Measurements from ENCODE around the gene SLC26A6.

The SLC26A6 gene

GRCh38 chr3:48593337-48593736, 41.9 kb downstream of the SLC26A6 start:
- no peak overlapping the region for H3K9ac ChIP-seq (ENCODE audit: low read depth, low read length)
- no peak overlapping the region for H3K4me3 ChIP-seq (ENCODE audit: low read depth, low read length)
- H3K36me3 ChIP-seq (ENCODE audit: control insufficient read depth, insufficient read depth, low read length), result peaks cover 54% of the 10 kb centered on the region
- no peaks in the 10 kb centered on the region for H3K9me3 ChIP-seq (ENCODE audit: control insufficient read depth, insufficient read depth, low read length)
- H3K27me3 ChIP-seq (ENCODE audit: control insufficient read depth, insufficient read depth, low read length), result no peaks in the 10 kb centered on the region
- peaks cover 9% of the 10 kb centered on the region for H3K4me1 ChIP-seq (ENCODE audit: control insufficient read depth, insufficient read depth, low read length)

GRCh38 chr3:48592519-48593087, 42.7 kb downstream of the SLC26A6 start:
- H3K4me3 ChIP-seq (ENCODE audit: low read depth, low read length), result no peak overlapping the region
- no peaks in the 10 kb centered on the region for H3K27me3 ChIP-seq (ENCODE audit: control insufficient read depth, insufficient read depth, low read length)
- no peak overlapping the region for H3K9ac ChIP-seq (ENCODE audit: low read depth, low read length)
- peaks cover 9% of the 10 kb centered on the region for H3K4me1 ChIP-seq (ENCODE audit: control insufficient read depth, insufficient read depth, low read length)
- H3K9me3 ChIP-seq (ENCODE audit: control insufficient read depth, insufficient read depth, low read length), result no peaks in the 10 kb centered on the region
- peaks cover 53% of the 10 kb centered on the region for H3K36me3 ChIP-seq (ENCODE audit: control insufficient read depth, insufficient read depth, low read length)

GRCh38 chr3:48591886-48592518, 43.3 kb downstream of the SLC26A6 start:
- no peaks in the 10 kb centered on the region for H3K27me3 ChIP-seq (ENCODE audit: control insufficient read depth, insufficient read depth, low read length)
- H3K9ac ChIP-seq (ENCODE audit: low read depth, low read length), result no peak overlapping the region
- no peak overlapping the region for H3K4me3 ChIP-seq (ENCODE audit: low read depth, low read length)
- H3K9me3 ChIP-seq (ENCODE audit: control insufficient read depth, insufficient read depth, low read length), result no peaks in the 10 kb centered on the region
- peaks cover 57% of the 10 kb centered on the region for H3K36me3 ChIP-seq (ENCODE audit: control insufficient read depth, insufficient read depth, low read length)
- peaks cover 9% of the 10 kb centered on the region for H3K4me1 ChIP-seq (ENCODE audit: control insufficient read depth, insufficient read depth, low read length)

GRCh38 chr3:48591436-48591835, 43.8 kb downstream of the SLC26A6 start:
- Histone ChIP-seq H3K9ac (ENCODE audit: low read depth, low read length) (no peak overlapping the region), H3K4me3 (ENCODE audit: low read depth, low read length) (no peak overlapping the region), H3K27me3 (ENCODE audit: control insufficient read depth, insufficient read depth, low read length) (no peaks in the 10 kb centered on the region), H3K36me3 (ENCODE audit: control insufficient read depth, insufficient read depth, low read length) (peaks cover 62% of the 10 kb centered on the region), H3K4me1 (ENCODE audit: control insufficient read depth, insufficient read depth, low read length) (peaks cover 9% of the 10 kb centered on the region), H3K9me3 (ENCODE audit: control insufficient read depth, insufficient read depth, low read length) (no peaks in the 10 kb centered on the region)

DNA sequence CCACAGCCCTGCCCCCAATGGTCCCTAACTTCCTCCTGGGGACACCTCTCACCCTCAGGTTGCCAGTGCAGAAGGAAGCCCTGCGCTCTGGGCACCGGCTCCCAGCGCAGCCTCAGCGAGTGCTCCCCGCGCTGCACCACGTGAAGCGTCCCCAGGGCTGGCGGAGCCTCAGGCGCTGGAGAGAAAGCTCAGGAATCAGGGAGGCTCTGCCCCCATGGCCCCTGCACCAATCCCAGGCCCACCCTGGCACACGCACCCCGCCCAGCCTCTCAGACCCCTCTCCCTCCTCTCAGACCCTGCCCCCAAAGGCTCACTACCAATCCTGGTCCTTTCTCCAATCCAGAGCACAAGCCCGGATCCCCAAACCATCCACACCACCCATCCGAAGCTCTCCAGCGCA, 47.0 kb downstream of the SLC26A6 start:
- H3K27me3 ChIP-seq (ENCODE audit: control insufficient read depth, insufficient read depth, low read length), result no peaks in the 10 kb centered on the region
- peaks cover 78% of the 10 kb centered on the region for H3K36me3 ChIP-seq (ENCODE audit: control insufficient read depth, insufficient read depth, low read length)
- no peaks in the 10 kb centered on the region for H3K4me1 ChIP-seq (ENCODE audit: control insufficient read depth, insufficient read depth, low read length)
- no peaks in the 10 kb centered on the region for H3K9me3 ChIP-seq (ENCODE audit: control insufficient read depth, insufficient read depth, low read length)
- no peak overlapping the region for H3K9ac ChIP-seq (ENCODE audit: low read depth, low read length)
- no peak overlapping the region for H3K4me3 ChIP-seq (ENCODE audit: low read depth, low read length)

DNA sequence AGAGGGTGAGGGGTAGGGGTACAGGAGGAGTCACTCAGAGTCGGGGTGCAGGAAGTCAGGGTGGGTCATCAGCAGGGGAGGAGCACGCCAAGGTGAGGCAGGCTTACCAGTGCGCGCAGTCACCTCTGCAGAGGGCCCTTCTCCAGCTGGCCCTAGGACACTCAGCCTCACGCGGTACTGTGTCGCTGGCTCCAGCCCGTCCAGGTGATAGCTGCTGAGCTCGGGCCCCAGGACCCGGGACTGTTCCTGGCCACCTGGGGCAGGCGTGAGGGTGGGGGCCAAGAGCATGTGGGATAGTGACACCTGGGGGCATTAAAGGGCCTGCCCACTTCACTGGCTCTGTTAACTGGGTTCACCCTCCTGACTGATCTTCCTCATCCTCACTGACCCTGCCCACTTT, 47.6 kb downstream of the SLC26A6 start:
- H3K4me3 ChIP-seq (ENCODE audit: low read depth, low read length), result no peak overlapping the region

GRCh38 chr3:48585411-48585810, 49.9 kb downstream of the SLC26A6 start:
- no peaks in the 10 kb centered on the region for H3K9me3 ChIP-seq (ENCODE audit: control insufficient read depth, insufficient read depth, low read length)
- no peak overlapping the region for H3K9ac ChIP-seq (ENCODE audit: low read depth, low read length)
- H3K4me1 ChIP-seq (ENCODE audit: control insufficient read depth, insufficient read depth, low read length), result no peaks in the 10 kb centered on the region
- H3K4me3 ChIP-seq (ENCODE audit: low read depth, low read length), result no peak overlapping the region
- H3K27me3 ChIP-seq (ENCODE audit: control insufficient read depth, insufficient read depth, low read length), result no peaks in the 10 kb centered on the region
- peaks cover 72% of the 10 kb centered on the region for H3K36me3 ChIP-seq (ENCODE audit: control insufficient read depth, insufficient read depth, low read length)

More for the DNA sequence above, 47.6 kb downstream of the SLC26A6 start:
- no peaks in the 10 kb centered on the region for H3K27me3 ChIP-seq (ENCODE audit: control insufficient read depth, insufficient read depth, low read length)
- H3K9me3 ChIP-seq (ENCODE audit: control insufficient read depth, insufficient read depth, low read length), result no peaks in the 10 kb centered on the region
- no peaks in the 10 kb centered on the region for H3K4me1 ChIP-seq (ENCODE audit: control insufficient read depth, insufficient read depth, low read length)
- peaks cover 78% of the 10 kb centered on the region for H3K36me3 ChIP-seq (ENCODE audit: control insufficient read depth, insufficient read depth, low read length)
- H3K9ac ChIP-seq (ENCODE audit: low read depth, low read length), result no peak overlapping the region

- Histone ChIP-seq H3K36me3 (ENCODE audit: control insufficient read depth, insufficient read depth, low read length) (peaks cover 71% of the 10 kb centered on the region), H3K4me3 (ENCODE audit: low read depth, low read length) (no peak overlapping the region), H3K4me1 (ENCODE audit: control insufficient read depth, insufficient read depth, low read length) (no peaks in the 10 kb centered on the region), H3K27me3 (ENCODE audit: control insufficient read depth, insufficient read depth, low read length) (no peaks in the 10 kb centered on the region), H3K9ac (ENCODE audit: low read depth, low read length) (no peak overlapping the region), H3K9me3 (ENCODE audit: control insufficient read depth, insufficient read depth, low read length) (no peaks in the 10 kb centered on the region)
These were observed 50.4 kb downstream of the SLC26A6 start for GRCh38 chr3:48584836-48585235.

DNA sequence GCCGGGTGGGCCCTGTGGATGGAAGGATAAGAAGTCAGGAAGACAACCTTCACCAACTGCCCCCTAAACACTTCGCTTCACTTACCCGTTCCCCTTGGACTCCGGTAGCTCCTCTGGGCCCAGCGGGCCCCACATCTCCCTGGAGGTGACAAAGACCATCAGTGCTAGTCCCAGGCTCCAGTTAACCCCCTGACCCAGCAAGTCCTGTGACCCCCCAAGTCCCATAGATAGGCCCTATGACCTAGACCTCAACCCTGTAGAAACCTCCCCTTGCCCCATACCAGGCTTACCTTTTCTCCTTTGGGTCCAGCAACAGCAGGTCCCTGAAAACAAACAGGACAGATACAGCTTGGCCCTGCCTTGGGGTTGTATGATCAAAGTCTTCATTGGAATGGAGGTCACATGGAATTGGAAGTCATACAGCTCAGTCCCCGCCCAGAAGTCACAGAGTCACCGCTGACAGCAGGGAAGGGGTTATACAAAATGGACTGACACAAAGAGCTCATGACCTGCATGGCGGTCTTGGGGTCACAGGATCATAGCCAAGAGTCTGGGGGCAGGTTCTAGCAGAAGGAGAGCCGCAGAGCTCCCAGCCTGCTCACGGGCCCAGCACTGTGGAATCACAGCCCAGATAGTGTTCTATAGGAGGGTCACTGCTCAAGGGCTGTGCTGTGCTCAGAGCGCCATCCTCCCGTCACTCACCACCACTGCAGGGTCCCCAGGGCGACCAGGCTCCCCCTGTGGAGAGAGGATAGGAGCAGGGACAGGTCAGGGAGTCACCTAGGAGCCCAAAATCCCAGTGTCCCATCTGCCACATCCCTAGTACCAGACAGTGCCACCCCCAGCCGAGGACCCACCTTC, 53.4 kb downstream of the SLC26A6 start:
- H3K36me3 ChIP-seq (ENCODE audit: control insufficient read depth, insufficient read depth, low read length), result peaks cover 72% of the 10 kb centered on the region
- H3K4me1 ChIP-seq (ENCODE audit: control insufficient read depth, insufficient read depth, low read length), result no peaks in the 10 kb centered on the region
- no peaks in the 10 kb centered on the region for H3K27me3 ChIP-seq (ENCODE audit: control insufficient read depth, insufficient read depth, low read length)
- H3K4me3 ChIP-seq (ENCODE audit: low read depth, low read length), result no peak overlapping the region
- H3K9me3 ChIP-seq (ENCODE audit: control insufficient read depth, insufficient read depth, low read length), result no peaks in the 10 kb centered on the region
- H3K9ac ChIP-seq (ENCODE audit: low read depth, low read length), result no peak overlapping the region

DNA sequence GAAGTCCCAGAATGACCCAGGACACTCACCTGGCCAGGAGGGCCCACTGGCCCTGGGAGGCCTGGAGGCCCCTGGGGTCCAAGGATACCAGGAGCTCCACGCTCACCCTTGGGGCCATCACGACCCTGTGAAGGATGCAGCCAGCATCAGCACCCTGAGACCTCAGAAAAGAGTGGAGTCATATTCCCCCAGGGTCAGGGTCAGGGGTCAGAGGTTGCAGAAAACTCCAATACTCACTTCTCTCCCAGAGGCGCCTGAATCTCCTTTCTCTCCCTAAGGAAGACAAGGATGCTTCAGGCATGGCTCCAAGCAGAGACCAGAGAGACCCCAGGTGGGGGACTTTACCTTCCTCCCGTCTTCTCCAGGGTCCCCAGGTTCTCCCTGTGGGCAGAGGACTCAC, 58.6 kb downstream of the SLC26A6 start:
- Histone ChIP-seq H3K9me3 (ENCODE audit: control insufficient read depth, insufficient read depth, low read length) (no peaks in the 10 kb centered on the region), H3K27me3 (ENCODE audit: control insufficient read depth, insufficient read depth, low read length) (no peaks in the 10 kb centered on the region), H3K9ac (ENCODE audit: low read depth, low read length) (no peak overlapping the region), H3K4me1 (ENCODE audit: control insufficient read depth, insufficient read depth, low read length) (no peaks in the 10 kb centered on the region), H3K36me3 (ENCODE audit: control insufficient read depth, insufficient read depth, low read length) (peaks cover 83% of the 10 kb centered on the region), H3K4me3 (ENCODE audit: low read depth, low read length) (no peak overlapping the region)
